ENCODE results near the gene GAK.

GAK gene

GRCh38 chr4:961351-962230 lies 29.5 kb upstream of the GAK start:
- no peak overlapping the region for H3K9ac ChIP-seq (ENCODE audit: low read length)
- H3K27ac ChIP-seq (ENCODE audit: low read length): no peak overlapping the region
- H3K36me3 ChIP-seq (ENCODE audit: control insufficient read depth, low read depth, low read length): no peaks in the 10 kb centered on the region

GRCh38 chr4:960636-961350 lies 28.7 kb upstream of the GAK start:
- no peak overlapping the region for H3K9ac ChIP-seq (ENCODE audit: low read length)
- H3K36me3 ChIP-seq (ENCODE audit: control insufficient read depth, low read depth, low read length): no peaks in the 10 kb centered on the region
- no peaks in the 10 kb centered on the region for H3K27me3 ChIP-seq (ENCODE audit: control insufficient read depth, insufficient read depth, low read length)
- H3K9me3 ChIP-seq (ENCODE audit: control insufficient read depth, low read depth, low read length): no peaks in the 10 kb centered on the region
- H3K27ac ChIP-seq (ENCODE audit: low read length): no peak overlapping the region
- H3K4me3 ChIP-seq (ENCODE audit: low read length): no peak overlapping the region
- no peaks in the 10 kb centered on the region for H3K4me1 ChIP-seq (ENCODE audit: control insufficient read depth, low read depth, low read length)

More at GRCh38 chr4:961351-962230, 29.5 kb upstream of the GAK start:
- no peak overlapping the region for H3K4me3 ChIP-seq (ENCODE audit: low read length)
- H3K27me3 ChIP-seq (ENCODE audit: control insufficient read depth, insufficient read depth, low read length): peaks cover 5% of the 10 kb centered on the region
- H3K9me3 ChIP-seq (ENCODE audit: control insufficient read depth, low read depth, low read length): no peaks in the 10 kb centered on the region
- no peaks in the 10 kb centered on the region for H3K4me1 ChIP-seq (ENCODE audit: control insufficient read depth, low read depth, low read length)

- no peaks in the 10 kb centered on the region for H3K36me3 ChIP-seq (ENCODE audit: control insufficient read depth, low read depth, low read length)
- H3K4me3 ChIP-seq (ENCODE audit: low read length): no peak overlapping the region
- H3K27me3 ChIP-seq (ENCODE audit: control insufficient read depth, insufficient read depth, low read length): no peaks in the 10 kb centered on the region
- no peak overlapping the region for H3K27ac ChIP-seq (ENCODE audit: low read length)
- no peaks in the 10 kb centered on the region for H3K4me1 ChIP-seq (ENCODE audit: control insufficient read depth, low read depth, low read length)
- H3K9me3 ChIP-seq (ENCODE audit: control insufficient read depth, low read depth, low read length): no peaks in the 10 kb centered on the region
- H3K9ac ChIP-seq (ENCODE audit: low read length): no peak overlapping the region
These were observed 28.1 kb upstream of the GAK start for GRCh38 chr4:960140-960635.

- H3K27me3 ChIP-seq (ENCODE audit: control insufficient read depth, insufficient read depth, low read length): no peaks in the 10 kb centered on the region
- H3K9ac ChIP-seq (ENCODE audit: low read length): no peak overlapping the region
- H3K27ac ChIP-seq (ENCODE audit: low read length): no peak overlapping the region
- H3K36me3 ChIP-seq (ENCODE audit: control insufficient read depth, low read depth, low read length): no peaks in the 10 kb centered on the region
- no peak overlapping the region for H3K4me3 ChIP-seq (ENCODE audit: low read length)
- no peaks in the 10 kb centered on the region for H3K9me3 ChIP-seq (ENCODE audit: control insufficient read depth, low read depth, low read length)
- no peaks in the 10 kb centered on the region for H3K4me1 ChIP-seq (ENCODE audit: control insufficient read depth, low read depth, low read length)
These were observed 27.4 kb upstream of the GAK start for GRCh38 chr4:959338-960139.

- no peaks in the 10 kb centered on the region for H3K27me3 ChIP-seq (ENCODE audit: control insufficient read depth, insufficient read depth, low read length)
- H3K36me3 ChIP-seq (ENCODE audit: control insufficient read depth, low read depth, low read length): no peaks in the 10 kb centered on the region
- no peaks in the 10 kb centered on the region for H3K9me3 ChIP-seq (ENCODE audit: control insufficient read depth, low read depth, low read length)
- no peak overlapping the region for H3K4me3 ChIP-seq (ENCODE audit: low read length)
- no peak overlapping the region for H3K9ac ChIP-seq (ENCODE audit: low read length)
- no peaks in the 10 kb centered on the region for H3K4me1 ChIP-seq (ENCODE audit: control insufficient read depth, low read depth, low read length)
- no peak overlapping the region for H3K27ac ChIP-seq (ENCODE audit: low read length)
These were observed 26.7 kb upstream of the GAK start for GRCh38 chr4:958696-959337.

- no peaks in the 10 kb centered on the region for H3K9me3 ChIP-seq (ENCODE audit: control insufficient read depth, low read depth, low read length)
- no peaks in the 10 kb centered on the region for H3K27me3 ChIP-seq (ENCODE audit: control insufficient read depth, insufficient read depth, low read length)
- no peak overlapping the region for H3K9ac ChIP-seq (ENCODE audit: low read length)
- H3K27ac ChIP-seq (ENCODE audit: low read length): no peak overlapping the region
- H3K36me3 ChIP-seq (ENCODE audit: control insufficient read depth, low read depth, low read length): no peaks in the 10 kb centered on the region
- no peaks in the 10 kb centered on the region for H3K4me1 ChIP-seq (ENCODE audit: control insufficient read depth, low read depth, low read length)
- no peak overlapping the region for H3K4me3 ChIP-seq (ENCODE audit: low read length)
These were observed 26.2 kb upstream of the GAK start for GRCh38 chr4:958314-958665.

- H3K9me3 ChIP-seq (ENCODE audit: control insufficient read depth, low read depth, low read length): no peaks in the 10 kb centered on the region
- H3K36me3 ChIP-seq (ENCODE audit: control insufficient read depth, low read depth, low read length): no peaks in the 10 kb centered on the region
- H3K4me3 ChIP-seq (ENCODE audit: low read length): no peak overlapping the region
- H3K27me3 ChIP-seq (ENCODE audit: control insufficient read depth, insufficient read depth, low read length): no peaks in the 10 kb centered on the region
- H3K9ac ChIP-seq (ENCODE audit: low read length): no peak overlapping the region
- H3K27ac ChIP-seq (ENCODE audit: low read length): no peak overlapping the region
- H3K4me1 ChIP-seq (ENCODE audit: control insufficient read depth, low read depth, low read length): no peaks in the 10 kb centered on the region
These were observed 25.6 kb upstream of the GAK start for GRCh38 chr4:957581-958313.

- Histone ChIP-seq H3K9me3 (ENCODE audit: control insufficient read depth, low read depth, low read length) (no peaks in the 10 kb centered on the region), H3K9ac (ENCODE audit: low read length) (no peak overlapping the region), H3K36me3 (ENCODE audit: control insufficient read depth, low read depth, low read length) (no peaks in the 10 kb centered on the region), H3K27ac (ENCODE audit: low read length) (no peak overlapping the region), H3K4me3 (ENCODE audit: low read length) (no peak overlapping the region), H3K4me1 (ENCODE audit: control insufficient read depth, low read depth, low read length) (no peaks in the 10 kb centered on the region), H3K27me3 (ENCODE audit: control insufficient read depth, insufficient read depth, low read length) (no peaks in the 10 kb centered on the region)
These were observed 25.1 kb upstream of the GAK start for GRCh38 chr4:957231-957580.

GRCh38 chr4:956531-957230 lies 24.6 kb upstream of the GAK start:
- H3K27me3 ChIP-seq (ENCODE audit: control insufficient read depth, insufficient read depth, low read length): no peaks in the 10 kb centered on the region
- no peaks in the 10 kb centered on the region for H3K36me3 ChIP-seq (ENCODE audit: control insufficient read depth, low read depth, low read length)
- H3K4me1 ChIP-seq (ENCODE audit: control insufficient read depth, low read depth, low read length): no peaks in the 10 kb centered on the region
- H3K4me3 ChIP-seq (ENCODE audit: low read length): no peak overlapping the region
- H3K9me3 ChIP-seq (ENCODE audit: control insufficient read depth, low read depth, low read length): no peaks in the 10 kb centered on the region
- H3K27ac ChIP-seq (ENCODE audit: low read length): no peak overlapping the region
- H3K9ac ChIP-seq (ENCODE audit: low read length): no peak overlapping the region

GRCh38 chr4:955931-956381 lies 23.8 kb upstream of the GAK start:
- Histone ChIP-seq H3K4me3 (ENCODE audit: low read length) (no peak overlapping the region), H3K36me3 (ENCODE audit: control insufficient read depth, low read depth, low read length) (no peaks in the 10 kb centered on the region), H3K4me1 (ENCODE audit: control insufficient read depth, low read depth, low read length) (no peaks in the 10 kb centered on the region), H3K27ac (ENCODE audit: low read length) (no peak overlapping the region), H3K9ac (ENCODE audit: low read length) (no peak overlapping the region), H3K27me3 (ENCODE audit: control insufficient read depth, insufficient read depth, low read length) (no peaks in the 10 kb centered on the region), H3K9me3 (ENCODE audit: control insufficient read depth, low read depth, low read length) (no peaks in the 10 kb centered on the region)

Data from iPS-18a (cell line).